Activated T-cell treated with anti-CD3 and anti-CD28 coated beads, Interleukin-2, amount 50 U/mL, for 48 hours (primary cell): ENCODE measurements around the gene ZFP90.

Source experiments
- DNase-seq, 2 experiments: peaks; one replicate each; pipeline ENCODE4 v3.0.0-alpha.2; 2020

Gene ZFP90

DNA sequence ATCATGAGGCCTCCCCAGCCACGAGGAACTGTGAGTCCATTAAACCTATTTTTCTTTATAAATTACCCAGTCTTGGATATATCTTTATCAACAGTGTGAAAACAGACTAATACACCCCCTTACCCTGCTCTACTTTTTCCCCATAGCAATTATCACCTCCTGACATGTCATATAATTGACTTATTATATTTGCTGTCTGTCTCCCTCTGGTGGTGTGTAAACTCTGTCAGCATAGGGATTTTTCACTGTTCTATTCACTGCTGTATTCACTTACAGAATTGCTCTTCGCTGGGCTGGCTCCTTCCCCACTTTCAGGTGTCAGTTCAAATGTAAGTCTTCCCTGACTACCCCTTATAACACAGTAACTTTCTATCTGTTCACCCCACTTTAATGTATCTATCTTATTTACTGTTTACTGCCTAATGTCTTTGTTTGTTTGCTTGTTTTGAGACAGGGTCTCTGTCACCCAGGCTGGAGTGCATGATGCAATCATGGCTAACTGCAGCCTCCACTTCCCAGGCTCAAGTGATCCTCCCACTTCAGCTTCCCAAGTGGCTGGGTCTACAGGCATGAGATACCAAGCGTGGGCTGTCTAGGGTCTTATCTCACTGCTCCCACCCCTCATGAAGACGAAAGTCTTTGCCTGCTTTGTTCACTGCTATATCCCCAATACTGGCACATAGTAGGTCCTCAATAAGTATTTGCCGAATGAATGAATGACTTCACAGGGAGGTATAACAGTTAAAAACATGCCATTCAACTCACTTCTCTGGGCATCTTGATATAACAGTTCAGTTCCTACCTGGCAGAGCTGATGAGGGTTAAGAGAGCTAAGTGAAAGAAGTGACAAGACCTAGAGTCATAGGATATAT lies 53.6 kb downstream of the ZFP90 start:
- DNase-seq = no peak

DNA sequence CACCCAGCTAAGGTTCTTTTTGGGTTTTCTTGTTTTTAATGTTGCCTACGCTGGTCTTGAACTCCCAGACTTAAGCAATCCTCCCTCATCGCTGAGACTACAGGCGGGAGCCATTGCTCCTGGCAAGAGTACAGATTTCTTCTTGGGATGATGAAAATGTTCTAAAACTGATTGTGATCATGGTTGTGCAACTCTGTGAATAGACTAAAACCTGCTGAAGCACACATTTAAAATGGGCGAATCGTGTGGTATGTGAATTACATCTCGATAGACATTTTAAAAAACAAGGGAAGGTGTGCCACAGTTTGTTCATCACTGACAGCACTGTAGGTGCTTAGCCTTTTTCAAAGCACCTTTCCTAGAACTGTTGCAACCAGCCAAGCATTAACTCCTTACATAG lies 57.2 kb downstream of the ZFP90 start:
- DNase-seq = no peak

DNA sequence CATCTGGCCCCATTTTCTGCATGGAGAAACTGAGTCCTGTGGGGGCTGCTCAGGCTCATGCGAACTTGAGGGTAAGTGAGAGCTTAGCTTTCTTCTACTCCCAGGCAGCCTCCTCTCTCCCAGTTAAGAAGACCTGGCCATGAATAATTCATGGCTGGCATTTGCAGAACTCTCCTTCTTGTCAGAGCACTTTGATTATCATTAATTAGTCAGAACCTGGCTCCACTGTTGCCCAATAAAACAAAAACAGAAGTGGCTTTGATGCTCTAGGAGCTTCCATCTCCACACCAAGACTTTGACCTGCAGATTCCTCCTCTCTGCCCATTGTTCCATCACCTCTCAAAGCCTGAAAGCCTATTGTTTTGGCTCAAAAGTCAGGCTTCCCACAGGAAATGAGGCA lies 60.5 kb downstream of the ZFP90 start:
- DNase-seq = no peak

- DNase-seq = no peak
These were observed 66.7 kb downstream of the ZFP90 start for GRCh38 chr16:68605746-68606145.

- no peak for DNase-seq
These were observed 68.4 kb downstream of the ZFP90 start for GRCh38 chr16:68607443-68607842.

DNA sequence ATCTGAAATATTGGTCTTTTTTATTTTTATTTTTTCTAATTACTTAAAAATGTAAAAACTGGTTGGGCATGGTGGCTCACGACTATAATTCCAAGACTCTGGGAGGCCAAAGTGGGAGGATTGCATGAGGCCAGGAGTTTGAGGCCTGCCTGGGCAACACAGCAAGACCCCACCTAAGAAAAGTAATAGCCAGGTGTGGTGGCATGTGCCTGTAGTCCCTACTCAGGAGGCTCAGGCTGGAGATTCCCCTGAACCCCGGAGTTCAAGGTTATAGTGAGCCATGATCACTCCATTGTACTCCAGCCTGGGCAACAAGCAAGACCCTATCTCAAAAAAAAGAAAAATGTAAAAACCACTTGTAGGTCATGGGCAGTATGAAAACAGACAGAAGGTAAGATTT lies 69.2 kb downstream of the ZFP90 start:
- DNase-seq = no peak

GRCh38 chr16:68612996-68613395 lies 73.9 kb downstream of the ZFP90 start:
- DNase-seq = no peak

- no peak for DNase-seq
These were observed 78.6 kb downstream of the ZFP90 start for GRCh38 chr16:68617734-68618133.
